IPS-NIHi7 (cell line): ENCODE results near the gene CLIP3.
"Not testable (repeated sequence)": the region's sequence is repeated elsewhere in the genome, so short reads cannot be mapped to it uniquely, and the experiment has no call there.

Experiments
- DNase-seq: peaks from one replicate; pipeline ENCODE4 v3.0.0; 2012; ENCODE audit warnings: mixed read lengths; ENCODE audit errors: extremely low spot score

The CLIP3 gene

GRCh38 chr19:36008336-36008978, 24.2 kb downstream of the CLIP3 start, which contains the start of gene SYNE4:
Gene SYNE4 (minus strand): TSS chr19:36008813. CDS start chr19:36008681, 132 bp downstream.
- DNase-seq: peak; percentile 89

DNA sequence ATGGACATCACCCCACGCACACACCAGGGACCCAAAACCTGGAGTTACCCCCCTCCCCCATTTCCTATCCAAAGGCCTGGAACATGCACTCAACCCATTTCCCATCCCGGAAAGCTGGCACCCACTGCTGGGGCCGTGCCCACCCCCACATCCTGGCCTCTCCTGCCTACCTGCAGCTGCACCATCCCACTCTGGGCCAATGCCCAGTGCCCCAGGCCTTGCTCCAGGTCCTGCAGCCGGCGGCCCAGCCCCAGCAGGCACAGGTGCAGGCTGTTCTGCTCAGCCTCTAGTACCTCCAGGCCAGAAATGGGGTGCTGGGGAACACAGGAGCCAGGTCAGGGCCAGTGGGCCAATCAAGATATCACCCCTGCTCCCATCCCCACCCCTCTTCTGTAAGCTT, 25.7 kb downstream of the CLIP3 start:
- no peak for DNase-seq

DNA sequence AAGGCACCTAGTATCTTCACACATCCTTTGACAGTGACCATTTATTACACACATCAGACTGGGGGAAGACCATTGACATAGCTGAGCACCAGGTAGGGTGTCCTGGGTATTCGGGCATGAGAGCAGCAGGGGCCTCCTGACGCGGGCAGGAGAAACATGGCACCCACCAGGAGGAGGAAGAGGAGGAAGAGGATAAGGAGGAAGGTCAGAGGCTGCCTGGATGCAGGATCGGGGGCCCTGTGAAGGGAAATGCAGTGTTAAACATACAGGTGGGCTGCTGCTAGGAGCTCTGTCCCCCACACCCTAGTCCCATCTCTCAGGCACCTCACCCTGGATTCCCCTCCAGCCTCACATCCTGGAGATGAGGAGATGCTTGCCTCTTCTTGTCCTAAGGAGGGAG, 29.4 kb downstream of the CLIP3 start:
- DNase-seq: no peak

- no peak for DNase-seq
Measured at GRCh38 chr19:36001605-36002004, 31.1 kb downstream of the CLIP3 start.

GRCh38 chr19:35996777-35997176, 35.9 kb downstream of the CLIP3 start:
- DNase-seq: no peak

- DNase-seq: peak; percentile 95
Measured at GRCh38 chr19:35995048-35995993, 37.4 kb downstream of the CLIP3 start, which contains the start of gene SDHAF1. Gene SDHAF1 (plus strand): TSS chr19:35995188. CDS start chr19:35995275, 87 bp downstream.

- peak; percentile 71 for DNase-seq
Measured at GRCh38 chr19:35993923-35994598, 38.6 kb downstream of the CLIP3 start.

- no peak for DNase-seq
Measured at GRCh38 chr19:35992907-35993765, 39.5 kb downstream of the CLIP3 start.

GRCh38 chr19:35991731-35992450, 40.8 kb downstream of the CLIP3 start:
- no peak for DNase-seq

GRCh38 chr19:35990771-35991730, 41.6 kb downstream of the CLIP3 start:
- DNase-seq: no peak

DNA sequence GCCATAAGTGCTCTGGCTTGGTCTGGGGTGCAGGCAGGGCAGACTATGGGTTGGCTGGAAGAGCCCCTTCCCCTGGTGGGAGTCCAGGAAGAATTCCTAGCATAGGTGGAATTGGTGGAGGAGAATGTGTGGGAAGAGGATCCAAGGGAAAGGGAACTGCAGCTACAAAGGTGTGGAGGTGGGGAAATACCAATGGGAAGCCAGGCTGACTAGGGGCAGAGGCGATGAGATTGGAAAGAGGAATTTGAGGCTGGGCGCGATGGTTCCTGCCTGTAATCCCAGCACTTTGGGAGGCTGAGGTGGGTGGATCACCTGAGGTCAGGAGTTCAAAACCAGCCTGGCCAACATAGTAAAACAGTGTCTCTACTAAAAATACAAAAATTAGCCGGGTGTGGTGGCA, 42.5 kb downstream of the CLIP3 start:
- no peak for DNase-seq

- DNase-seq: no peak
Measured at GRCh38 chr19:35988824-35989223, 43.8 kb downstream of the CLIP3 start.

DNA sequence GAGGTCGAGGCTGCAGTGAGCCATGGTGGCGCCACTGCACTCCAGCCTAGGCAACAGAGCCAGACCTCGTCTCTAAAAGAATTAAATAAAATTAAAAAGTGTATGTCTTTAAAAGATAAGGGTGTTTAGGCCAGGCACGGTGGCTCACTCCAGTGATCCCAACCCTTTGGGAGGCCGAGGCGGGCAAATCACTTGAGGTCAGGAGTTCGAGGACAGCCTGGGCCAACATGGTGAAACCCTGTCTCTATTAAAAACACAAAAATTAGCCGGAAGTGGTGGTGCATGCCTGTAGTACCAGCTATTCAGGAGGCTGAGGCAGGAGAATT, 45.1 kb downstream of the CLIP3 start:
- DNase-seq: no peak

GRCh38 chr19:35986664-35987570, 45.8 kb downstream of the CLIP3 start:
- peak; percentile 75 for DNase-seq

GRCh38 chr19:35986111-35986510, 46.6 kb downstream of the CLIP3 start:
- DNase-seq: no peak

DNA sequence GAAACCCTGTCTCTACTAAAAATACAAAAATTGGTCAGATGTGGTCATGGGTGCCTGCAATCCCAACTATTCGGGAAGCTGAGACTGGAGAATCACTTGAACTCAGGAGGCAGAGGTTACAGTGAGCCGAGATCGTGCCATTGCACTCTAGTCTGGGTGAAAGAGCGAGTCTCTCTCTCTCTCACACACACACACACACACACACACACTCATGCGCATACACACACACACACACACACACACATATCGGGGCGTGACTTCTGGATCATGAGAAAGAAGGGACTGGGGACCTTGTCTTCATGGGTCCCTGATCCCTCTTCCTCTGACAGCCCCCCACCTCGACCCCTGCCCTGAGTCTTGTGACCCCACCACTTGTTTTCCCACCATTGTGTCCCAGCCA, 49.5 kb downstream of the CLIP3 start:
- no peak for DNase-seq

DNA sequence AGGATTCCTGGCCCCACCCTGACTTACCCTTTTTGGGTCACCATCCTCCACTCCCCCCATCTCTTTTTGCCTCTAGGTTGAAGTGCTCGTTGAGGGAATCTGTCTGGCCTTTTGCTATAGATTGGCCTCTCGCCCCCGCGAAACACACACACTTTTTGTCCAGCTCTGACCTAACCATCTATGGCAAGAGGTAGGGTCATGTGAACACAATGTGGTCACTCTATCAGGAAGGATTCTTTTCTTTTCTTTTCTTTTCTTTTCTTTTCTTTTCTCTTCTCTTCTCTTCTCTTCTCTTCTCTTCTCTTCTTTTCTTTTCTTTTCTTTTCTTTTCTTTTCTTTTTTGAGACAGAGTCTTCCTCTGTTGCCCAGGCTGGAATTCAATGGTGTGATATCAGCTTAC, 51.7 kb downstream of the CLIP3 start:
- DNase-seq: not testable (repeated sequence)

GRCh38 chr19:35978832-35979365, 53.8 kb downstream of the CLIP3 start:
- no peak for DNase-seq
